ENCODE data around the gene WDR81.
"Not testable (repeated sequence)": the region's sequence is repeated elsewhere in the genome, so short reads cannot be mapped to it uniquely, and the experiment has no call there.

Gene WDR81

GRCh38 chr17:1754430-1755112, 30.1 kb downstream of the WDR81 start:
- DNase-seq (ENCODE audit: low read depth): no peak

- DNase-seq (ENCODE audit: low read depth): no peak
Observed at GRCh38 chr17:1755252-1755826, 30.8 kb downstream of the WDR81 start.

- no peak for DNase-seq (ENCODE audit: low read depth)
Observed at GRCh38 chr17:1755827-1756262, 31.3 kb downstream of the WDR81 start.

GRCh38 chr17:1758807-1759206, 34.3 kb downstream of the WDR81 start:
- DNase-seq (ENCODE audit: low read depth): no peak

GRCh38 chr17:1759529-1759928, 35.0 kb downstream of the WDR81 start:
- no peak for DNase-seq (ENCODE audit: low read depth)

- no peak for DNase-seq (ENCODE audit: low read depth)
Observed at GRCh38 chr17:1762233-1762900, 37.9 kb downstream of the WDR81 start.

GRCh38 chr17:1762901-1763898, 38.7 kb downstream of the WDR81 start:
- no peak for DNase-seq (ENCODE audit: low read depth)

- DNase-seq (ENCODE audit: low read depth): no peak
Observed at GRCh38 chr17:1764284-1764683, 39.8 kb downstream of the WDR81 start.

- not testable (repeated sequence) for DNase-seq (ENCODE audit: low read depth)
Observed at GRCh38 chr17:1764705-1765104, 40.2 kb downstream of the WDR81 start.

GRCh38 chr17:1765576-1765975, 41.1 kb downstream of the WDR81 start:
- DNase-seq (ENCODE audit: low read depth): no peak

- DNase-seq (ENCODE audit: low read depth): no peak
Observed at GRCh38 chr17:1766382-1767135, 42.1 kb downstream of the WDR81 start.

- no peak for DNase-seq (ENCODE audit: low read depth)
Observed at GRCh38 chr17:1767358-1767757, 42.9 kb downstream of the WDR81 start.

GRCh38 chr17:1769822-1770477, 45.4 kb downstream of the WDR81 start:
- DNase-seq (ENCODE audit: low read depth): no peak

- not testable (repeated sequence) for DNase-seq (ENCODE audit: low read depth)
Observed at GRCh38 chr17:1773000-1773695, 48.6 kb downstream of the WDR81 start.

- DNase-seq (ENCODE audit: low read depth): no peak
Observed at GRCh38 chr17:1773696-1774181, 49.2 kb downstream of the WDR81 start.

GRCh38 chr17:1774390-1775176, 50.1 kb downstream of the WDR81 start:
- DNase-seq (ENCODE audit: low read depth): no peak

GRCh38 chr17:1776328-1776727, 51.8 kb downstream of the WDR81 start:
- DNase-seq (ENCODE audit: low read depth): no peak

GRCh38 chr17:1776857-1777256, 52.4 kb downstream of the WDR81 start:
- no peak for DNase-seq (ENCODE audit: low read depth)

- no peak for DNase-seq (ENCODE audit: low read depth)
Observed at GRCh38 chr17:1779571-1780131, 55.1 kb downstream of the WDR81 start.
